Kidney (tissue), 14 donors: ENCODE measurements around the gene SRGAP3. TPM values are rescaled to one million over a fixed set of nuclear protein-coding genes. Genes with fewer than 3 reads are reported as not detected.

Experiments used
- DNase-seq, 5 donors: peaks; one replicate each; pipeline ENCODE4 v3.0.0-alpha.2; 2013 to 2020
- FAIRE-seq: peaks from 2 replicates; lab custom pipeline; 2012; peaks lifted over from hg19 to GRCh38; lab: Jason Lieb, UNC
- H3K27ac ChIP-seq, 2 donors: one replicate each; pipeline ENCODE4 v1.7.0; 2013; ENCODE audit warnings: low read depth in 2 of 2, low read length in 2 of 2, inconsistent platforms in 1 of 2
- H3K27me3 ChIP-seq: one replicate; pipeline ENCODE4 v1.7.1; 2013; ENCODE audit warnings: low read length, inconsistent platforms; ENCODE audit not compliant: control insufficient read depth, insufficient read depth
- H3K36me3 ChIP-seq, 3 donors: one replicate each; pipeline versions ENCODE4 v1.7.0 to v1.7.1; 2013; ENCODE audit warnings: low read length in 3 of 3, control low read depth in 1 of 3, inconsistent platforms in 1 of 3; ENCODE audit not compliant: insufficient read depth in 3 of 3, control insufficient read depth in 2 of 3
- H3K4me1 ChIP-seq, 3 donors: one replicate each; pipeline versions ENCODE4 v1.7.0 to v1.7.1; 2013; ENCODE audit warnings: low read length in 3 of 3, inconsistent platforms in 1 of 3, low read depth in 1 of 3; ENCODE audit not compliant: control insufficient read depth in 2 of 3, insufficient read depth in 2 of 3
- H3K4me3 ChIP-seq, 3 donors: one replicate each; pipeline versions ENCODE4 v1.7.0 to v1.8.1; 2013; ENCODE audit warnings: low read length in 3 of 3, control low read depth in 1 of 3, inconsistent platforms in 1 of 3
- H3K9ac ChIP-seq, 3 donors: one replicate each; pipeline versions ENCODE4 v1.7.0 to v1.7.1; 2013; ENCODE audit warnings: low read length in 3 of 3, control low read depth in 1 of 3, inconsistent platforms in 1 of 3
- H3K9me3 ChIP-seq, 3 donors: one replicate each; pipeline versions ENCODE4 v1.7.0 to v1.7.1; 2013; ENCODE audit warnings: low read length in 3 of 3, control low read depth in 1 of 3, inconsistent platforms in 1 of 3; ENCODE audit not compliant: control insufficient read depth in 2 of 3, insufficient read depth in 1 of 3
- CTCF ChIP-seq: IDR thresholded peaks from 3 replicates; pipeline ENCODE4 v1.5.1; 2012; ENCODE audit warnings: mild to moderate bottlenecking, moderate library complexity, borderline replicate concordance; ENCODE audit not compliant: insufficient read depth; ENCODE audit errors: extremely low read depth
- intact Hi-C: fragments of 100-400 bp; cut with DNase I; formaldehyde crosslinking; loops from one replicate; pipeline ENCODE4 v1.11.1; 2022
- polyA plus RNA-seq: library from polyadenylated mRNA; stranded (reverse); fragments of 350-450 nt; fragmentation: Illumina TruSeq; extraction: RNeasy Lipid Tissue Mini Kit (QIAGEN cat#74804); gene quantifications from one replicate; pipeline ENCODE4 v1.2.3, GENCODE V29; 2014; ENCODE audit warnings: low read depth, low replicate concordance; ENCODE audit not compliant: insufficient read depth
- total RNA-seq: library from RNA; stranded (reverse); fragmentation: NEBNext Ultra II Directional; extraction: Animal tissue kit (Norgen Biotek cat#: 25700); gene quantifications from one replicate; pipeline ENCODE4 v1.2.1, GENCODE V29; 2021
- donor health status: control.
- donor health status: control.
- donor health status: control.
- donor health status: control.
- donor health status: control.
- donor health status: DM: yes; HTN: yes; CAD: no.
- donor health status: Normal renal cell carcinoma (clear cell type).

Gene SRGAP3
- total and polyA plus RNA-seq, 2 donors from 2014 or later = 4.1 to 24.3 TPM

- no peaks in the 10 kb centered on the region for H3K9me3 ChIP-seq
- intact Hi-C loops = no loop called here
- DNase-seq (peak in 1 of 5 donors; percentile 49), FAIRE-seq (no peak)
- peaks cover 0 to 4% (median 0%) of the 10 kb centered on the region in 3 donors for H3K4me1 ChIP-seq
- no peaks in the 10 kb centered on the region for H3K27me3 ChIP-seq
- TF ChIP-seq CTCF = no peak
- H3K36me3 ChIP-seq = no peaks in the 10 kb centered on the region
- no peak overlapping the region for H3K27ac ChIP-seq
- no peak overlapping the region for H3K4me3 ChIP-seq
- H3K9ac ChIP-seq = no peak overlapping the region
Measured at GRCh38 chr3:9122732-9123364, 126.6 kb downstream of the SRGAP3 start.

GRCh38 chr3:9121366-9122001 lies 128.0 kb downstream of the SRGAP3 start:
- TF ChIP-seq CTCF = no peak
- intact Hi-C loops = no loop called here
- DNase-seq (peak in 4 of 5 donors; percentile 65 to 79 (median 72)), FAIRE-seq (no peak)
- Histone ChIP-seq H3K27ac (no peak overlapping the region), H3K4me3 (no peak overlapping the region), H3K9ac (no peak overlapping the region), H3K4me1 (peaks cover 0 to 4% (median 0%) of the 10 kb centered on the region in 3 donors), H3K36me3 (no peaks in the 10 kb centered on the region), H3K27me3 (no peaks in the 10 kb centered on the region), H3K9me3 (no peaks in the 10 kb centered on the region)

GRCh38 chr3:9119331-9119730 lies 130.1 kb downstream of the SRGAP3 start:
- intact Hi-C loops = no loop called here
- Histone ChIP-seq H3K27ac (no peak overlapping the region), H3K4me1 (peaks cover 0 to 4% (median 0%) of the 10 kb centered on the region in 3 donors), H3K9ac (no peak overlapping the region), H3K36me3 (no peaks in the 10 kb centered on the region), H3K4me3 (no peak overlapping the region), H3K9me3 (no peaks in the 10 kb centered on the region), H3K27me3 (no peaks in the 10 kb centered on the region)
- no peak for TF ChIP-seq CTCF
- DNase-seq = peak in 2 of 5 donors; percentile 40 to 49
- no peak for FAIRE-seq
